SU-DHL-6 (cell line): Measurements from ENCODE around the gene MRFAP1.

Source experiments
- EZH2phosphoT487 ChIP-seq: fragments of 200-600 bp; sonication (generic), shearing (Covaris generic); conservative IDR thresholded peaks from 2 replicates; pipeline ENCODE4 v1.6.1; 2018; ENCODE audit warnings: mild to moderate bottlenecking, antibody characterized with exemption, low read length, moderate library complexity, mixed read lengths
- TF ChIP-seq, protein P1 (sequence below): fragments of 200-600 bp; sonication (generic); IDR thresholded peaks from one replicate; pipeline ENCODE4 v1.5.1; 2017; ENCODE audit warnings: antibody characterized with exemption, mild to moderate bottlenecking, low read length, moderate library complexity; ENCODE audit not compliant: insufficient read depth, poor library complexity, severe bottlenecking

DNA sequence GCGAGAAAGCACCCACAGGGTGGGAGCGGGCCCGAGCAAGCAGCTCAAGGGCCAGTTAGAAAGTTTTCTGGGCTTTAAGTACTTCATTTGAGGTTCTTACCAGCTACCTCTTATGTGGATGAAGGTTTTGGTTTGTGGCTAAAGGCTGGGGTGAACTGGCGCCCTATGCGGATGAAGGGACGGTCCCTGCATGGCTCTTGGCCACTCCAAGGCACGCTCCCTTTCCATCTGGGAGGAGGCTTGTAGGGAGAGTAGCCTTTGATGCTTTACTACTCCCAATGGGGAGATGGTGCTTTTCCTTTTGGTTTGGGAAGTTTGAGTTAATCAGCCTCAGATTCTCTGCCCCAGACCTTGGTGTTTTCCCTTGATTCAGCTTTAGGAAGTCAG lies 17.7 kb downstream of the MRFAP1 start:
- TF ChIP-seq, protein P1, sequence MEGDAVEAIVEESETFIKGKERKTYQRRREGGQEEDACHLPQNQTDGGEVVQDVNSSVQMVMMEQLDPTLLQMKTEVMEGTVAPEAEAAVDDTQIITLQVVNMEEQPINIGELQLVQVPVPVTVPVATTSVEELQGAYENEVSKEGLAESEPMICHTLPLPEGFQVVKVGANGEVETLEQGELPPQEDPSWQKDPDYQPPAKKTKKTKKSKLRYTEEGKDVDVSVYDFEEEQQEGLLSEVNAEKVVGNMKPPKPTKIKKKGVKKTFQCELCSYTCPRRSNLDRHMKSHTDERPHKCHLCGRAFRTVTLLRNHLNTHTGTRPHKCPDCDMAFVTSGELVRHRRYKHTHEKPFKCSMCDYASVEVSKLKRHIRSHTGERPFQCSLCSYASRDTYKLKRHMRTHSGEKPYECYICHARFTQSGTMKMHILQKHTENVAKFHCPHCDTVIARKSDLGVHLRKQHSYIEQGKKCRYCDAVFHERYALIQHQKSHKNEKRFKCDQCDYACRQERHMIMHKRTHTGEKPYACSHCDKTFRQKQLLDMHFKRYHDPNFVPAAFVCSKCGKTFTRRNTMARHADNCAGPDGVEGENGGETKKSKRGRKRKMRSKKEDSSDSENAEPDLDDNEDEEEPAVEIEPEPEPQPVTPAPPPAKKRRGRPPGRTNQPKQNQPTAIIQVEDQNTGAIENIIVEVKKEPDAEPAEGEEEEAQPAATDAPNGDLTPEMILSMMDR, result no peak
- TF ChIP-seq EZH2phosphoT487, result no peak
